Measurements from ENCODE around the gene ASIC3. TPM values are rescaled to one million over a fixed set of nuclear protein-coding genes. Genes with fewer than 3 reads are reported as not detected.

ASIC3 gene
- total RNA-seq, 2 donors from 2014 or later = 9.0 to 9.7 TPM

DNA sequence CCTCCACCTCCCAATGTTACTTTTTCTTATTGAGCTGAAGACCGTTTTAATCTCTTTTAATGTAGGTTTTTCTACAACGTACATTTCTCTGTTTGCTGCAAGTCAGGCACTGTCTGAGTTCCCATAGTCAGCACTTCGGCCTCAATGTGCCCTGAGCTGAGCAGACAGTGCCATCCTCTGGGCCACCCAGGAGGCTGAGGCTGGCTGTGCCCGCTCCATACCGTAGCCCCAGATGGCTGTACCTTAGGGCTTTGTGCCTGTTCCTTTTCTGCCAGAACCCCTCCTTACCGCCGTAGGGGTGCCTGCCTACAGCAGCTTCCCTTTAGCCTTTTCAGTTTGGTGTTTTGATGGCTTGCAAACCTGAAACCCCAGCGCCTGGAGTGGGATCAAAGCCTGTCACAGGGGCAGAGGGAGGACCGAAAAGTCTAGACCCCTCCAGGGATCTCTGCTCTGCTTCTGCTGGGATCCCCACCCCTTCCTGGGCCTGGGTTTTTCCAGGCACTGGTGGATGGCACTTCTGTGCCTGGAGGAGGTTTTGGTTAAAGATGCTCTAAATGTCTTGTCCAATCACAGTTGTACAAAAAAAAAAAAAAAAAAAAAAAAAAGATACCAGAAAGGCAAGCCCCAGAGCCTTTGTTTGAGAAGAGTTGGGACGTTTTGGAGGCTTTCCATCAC, 46.9 kb downstream of the ASIC3 start:
- Mint-ChIP-seq H3K27ac (peak overlapping the region; percentile 48), H3K36me3 (ENCODE audit: low read depth) (peaks cover 6% of the 10 kb centered on the region), H3K9me3 (no peaks in the 10 kb centered on the region), H3K4me1 (peaks cover 9% of the 10 kb centered on the region), H3K27me3 (no peaks in the 10 kb centered on the region), H3K4me3 (peak overlapping the region; percentile 14)
- ATAC-seq (replicated peaks) = peak; percentile 64

DNA sequence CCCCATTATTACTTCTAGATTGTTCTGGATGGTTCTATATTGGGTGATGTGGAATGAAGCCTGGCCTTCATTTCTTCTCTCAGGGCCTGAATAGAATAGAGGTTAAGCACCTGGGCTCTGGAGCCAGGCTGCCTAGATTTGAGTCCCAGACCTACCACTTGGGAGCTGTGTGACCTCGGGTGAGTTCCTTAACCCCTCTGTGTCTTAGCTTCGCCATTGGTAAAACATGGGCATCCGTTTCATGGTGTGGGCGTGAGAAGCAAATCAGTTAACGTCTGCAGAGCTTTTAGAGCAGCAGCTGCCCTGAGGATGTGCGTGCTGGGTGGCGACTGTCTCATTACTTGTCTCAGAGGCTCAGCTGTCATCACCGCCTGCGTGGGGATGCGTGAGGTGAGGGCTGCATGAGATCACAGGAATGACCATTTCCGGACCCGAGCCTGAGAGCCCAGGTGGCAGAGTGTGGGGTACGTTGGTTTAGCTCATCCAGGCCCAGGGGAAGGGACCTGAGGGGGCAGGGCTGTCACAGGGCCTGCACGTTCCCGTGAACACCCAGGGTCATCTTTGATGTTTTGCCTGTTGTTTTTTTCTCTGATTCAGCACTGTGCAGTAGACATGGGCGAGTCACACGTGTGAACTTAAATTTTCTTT, 47.6 kb downstream of the ASIC3 start:
- H3K4me3 Mint-ChIP-seq = peak overlapping the region; percentile 43
- H3K36me3 Mint-ChIP-seq (ENCODE audit: low read depth) = peaks cover 6% of the 10 kb centered on the region
- peak; percentile 71 for ATAC-seq (replicated peaks)
- H3K4me1 Mint-ChIP-seq = peaks cover 9% of the 10 kb centered on the region
- H3K27ac Mint-ChIP-seq = no peak overlapping the region
- no peaks in the 10 kb centered on the region for H3K9me3 Mint-ChIP-seq
- H3K27me3 Mint-ChIP-seq = no peaks in the 10 kb centered on the region

DNA sequence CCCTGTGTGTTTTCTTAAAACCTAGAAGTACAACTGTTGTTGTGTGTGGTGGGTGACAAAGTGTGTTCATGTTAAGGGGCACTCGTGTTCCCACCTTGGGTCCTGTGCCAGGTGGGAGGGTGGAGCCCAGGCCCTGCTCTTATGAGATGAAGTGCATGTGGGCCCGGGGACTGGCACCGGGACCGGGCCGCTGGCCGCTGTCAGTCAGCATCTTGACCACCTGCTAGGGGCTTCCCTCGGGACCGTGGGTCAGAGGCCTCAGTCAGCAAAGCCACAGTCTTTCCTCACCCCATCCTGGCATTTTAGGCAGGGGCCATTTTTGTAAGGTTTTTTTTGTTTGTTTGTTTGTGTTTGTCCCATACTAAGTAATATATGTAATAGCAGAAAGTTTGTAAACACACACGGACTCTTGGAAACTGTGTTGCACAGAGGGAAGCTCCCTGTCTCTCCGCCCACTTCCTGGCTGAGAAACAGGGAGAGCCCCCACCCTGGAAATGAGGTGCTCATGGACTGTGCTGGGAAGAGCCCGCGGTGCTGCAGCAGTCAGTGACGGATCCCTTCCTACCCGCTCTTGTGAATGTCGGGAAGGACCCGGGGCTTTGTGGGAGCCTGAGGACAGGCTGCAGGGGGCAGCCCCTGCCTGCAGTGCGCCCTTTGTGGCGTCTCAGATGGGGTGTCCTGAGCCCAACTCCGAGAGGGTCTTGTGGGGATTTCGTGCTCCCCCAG, 51.3 kb downstream of the ASIC3 start:
- Mint-ChIP-seq H3K4me1 (peaks cover 4% of the 10 kb centered on the region), H3K27me3 (no peaks in the 10 kb centered on the region), H3K4me3 (no peak overlapping the region), H3K9me3 (no peaks in the 10 kb centered on the region), H3K27ac (no peak overlapping the region), H3K36me3 (ENCODE audit: low read depth) (peaks cover 6% of the 10 kb centered on the region)
- no peak for ATAC-seq (replicated peaks)

DNA sequence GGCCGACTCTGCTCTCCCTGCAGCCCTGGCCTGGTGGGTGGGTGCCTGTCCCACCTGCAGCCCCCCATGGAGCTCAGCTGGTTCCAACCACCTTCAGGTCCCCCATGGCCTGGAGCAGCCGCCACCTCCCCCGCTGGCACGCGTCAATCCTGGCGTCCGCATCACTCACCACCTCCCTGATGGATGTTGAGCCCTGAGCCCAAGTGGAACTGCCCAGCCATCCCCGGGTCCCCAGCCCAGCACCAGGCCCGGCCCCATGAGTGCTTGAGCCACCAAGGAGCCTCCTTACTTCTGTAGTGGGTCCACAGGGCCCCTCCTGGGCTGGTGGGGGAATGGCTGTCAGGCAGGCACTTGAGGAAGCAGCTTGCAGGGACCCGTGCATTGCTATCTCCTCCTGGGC, 52.6 kb downstream of the ASIC3 start:
- H3K4me3 Mint-ChIP-seq = no peak overlapping the region
- H3K4me1 Mint-ChIP-seq = no peaks in the 10 kb centered on the region
- no peak overlapping the region for H3K27ac Mint-ChIP-seq
- ATAC-seq (replicated peaks) = no peak
- H3K36me3 Mint-ChIP-seq (ENCODE audit: low read depth) = peaks cover 4% of the 10 kb centered on the region
- no peaks in the 10 kb centered on the region for H3K27me3 Mint-ChIP-seq
- H3K9me3 Mint-ChIP-seq = no peaks in the 10 kb centered on the region

GRCh38 chr7:151101621-151102396, 53.5 kb downstream of the ASIC3 start:
- no peaks in the 10 kb centered on the region for H3K36me3 Mint-ChIP-seq (ENCODE audit: low read depth)
- H3K27me3 Mint-ChIP-seq = no peaks in the 10 kb centered on the region
- H3K4me1 Mint-ChIP-seq = no peaks in the 10 kb centered on the region
- H3K27ac Mint-ChIP-seq = no peak overlapping the region
- no peak for ATAC-seq (replicated peaks)
- H3K9me3 Mint-ChIP-seq = no peaks in the 10 kb centered on the region
- no peak overlapping the region for H3K4me3 Mint-ChIP-seq

Other genes with a start within 250 kb of the ASIC3 start
- not detected for gene TMEM176B, start 248.2 kb upstream of the ASIC3 start, total RNA-seq
- under 1 TPM in 1 of 2 donors, not detected in 1; 0.45 TPM for gene TMEM176A, start 247.8 kb upstream of the ASIC3 start, total RNA-seq
- gene AOC1, start 196.0 kb upstream of the ASIC3 start, total RNA-seq = not detected
- gene KCNH2, start 70.2 kb upstream of the ASIC3 start, total RNA-seq = under 1 TPM; 0.32 to 0.77 TPM
- gene NOS3, start 57.5 kb upstream of the ASIC3 start, total RNA-seq = 10 to 100 TPM in 1 of 2 donors, 1 to 10 TPM in 1; 8.0 to 12.1 TPM
- gene ATG9B, start 24.0 kb upstream of the ASIC3 start, total RNA-seq = 10 to 100 TPM in 1 of 2 donors, 1 to 10 TPM in 1; 2.9 to 18.2 TPM
- 10 to 100 TPM; 36.4 to 52.0 TPM for gene ABCB8, start 20.1 kb upstream of the ASIC3 start, total RNA-seq
- gene CDK5, start 9.4 kb downstream of the ASIC3 start, total RNA-seq = 10 to 100 TPM in 1 of 2 donors, 1 to 10 TPM in 1; 9.0 to 23.4 TPM
- 100 to 1,000 TPM; 114 to 135 TPM for gene SLC4A2, start 11.1 kb downstream of the ASIC3 start, total RNA-seq
- gene FASTK, start 32.3 kb downstream of the ASIC3 start, total RNA-seq = 10 to 100 TPM; 63.3 to 71.1 TPM
- gene TMUB1, start 35.0 kb downstream of the ASIC3 start, total RNA-seq = 10 to 100 TPM; 72.7 to 78.4 TPM
- gene AGAP3, start 37.9 kb downstream of the ASIC3 start, total RNA-seq = 10 to 100 TPM; 45.0 to 58.6 TPM
- gene GBX1, start 119.2 kb downstream of the ASIC3 start, total RNA-seq = 1 to 10 TPM in 1 of 2 donors, not detected in 1; 1.2 TPM
- gene ASB10, start 138.7 kb downstream of the ASIC3 start, total RNA-seq = not detected
- 1 to 10 TPM in 1 of 2 donors, not detected in 1; 1.2 TPM for gene H2BK1, start 162.0 kb downstream of the ASIC3 start, total RNA-seq
- gene ABCF2, start 178.7 kb downstream of the ASIC3 start, total RNA-seq = 10 to 100 TPM; 26.9 to 55.2 TPM
- 10 to 100 TPM; 31.3 to 36.3 TPM for gene CHPF2, start 184.0 kb downstream of the ASIC3 start, total RNA-seq
- gene SMARCD3, start 200.2 kb downstream of the ASIC3 start, total RNA-seq = 10 to 100 TPM in 1 of 2 donors, 1 to 10 TPM in 1; 1.3 to 11.8 TPM